Suppressor macrophage treated with lipopolysaccharide for 1 hour (primary cell): ENCODE measurements around the gene ALDH16A1.
"Not testable (repeated sequence)": the region's sequence is repeated elsewhere in the genome, so short reads cannot be mapped to it uniquely, and the experiment has no call there.

Experiments used
- DNase-seq, 3 donors: peaks; one replicate each; pipeline ENCODE4 v3.0.0-alpha.2; 2020 to 2022

Gene ALDH16A1

DNA sequence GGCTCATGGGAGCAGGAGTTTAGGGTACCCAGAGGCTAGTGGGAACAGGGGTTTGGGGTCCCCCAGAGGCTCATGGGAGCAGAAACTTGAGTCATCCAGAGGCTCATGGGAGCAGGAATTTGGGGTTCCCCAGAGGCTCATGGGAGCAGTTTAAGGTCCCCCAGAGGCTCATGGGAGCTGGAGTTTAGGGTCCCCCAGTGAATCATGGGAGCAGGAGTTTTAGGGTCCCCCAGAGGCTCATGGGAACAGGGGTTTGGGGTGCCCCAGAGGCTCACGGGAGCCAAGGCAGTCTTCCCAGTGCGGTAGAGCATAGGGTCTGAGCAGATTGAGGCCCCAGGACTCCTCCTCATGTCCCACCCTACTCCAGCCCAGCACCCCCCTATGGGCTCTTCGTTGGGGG lies 12.3 kb downstream of the ALDH16A1 start:
- DNase-seq = no peak

DNA sequence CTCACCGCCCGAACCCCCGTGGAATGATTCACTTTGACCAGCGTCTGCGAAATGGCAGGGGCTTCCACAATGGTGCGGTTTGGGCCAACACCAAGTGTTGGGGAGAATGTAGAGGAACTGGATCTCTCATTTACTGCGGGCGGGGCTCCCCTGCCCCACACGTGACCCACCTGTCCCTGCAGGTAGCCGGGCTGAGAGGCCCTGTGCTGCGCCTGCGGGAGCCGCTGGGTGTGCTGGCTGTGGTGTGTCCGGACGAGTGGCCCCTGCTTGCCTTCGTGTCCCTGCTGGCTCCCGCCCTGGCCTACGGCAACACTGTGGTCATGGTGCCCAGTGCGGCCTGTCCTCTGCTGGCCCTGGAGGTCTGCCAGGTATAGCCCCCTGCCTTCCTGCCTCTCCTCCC lies 15.2 kb downstream of the ALDH16A1 start:
- DNase-seq = no peak

DNA sequence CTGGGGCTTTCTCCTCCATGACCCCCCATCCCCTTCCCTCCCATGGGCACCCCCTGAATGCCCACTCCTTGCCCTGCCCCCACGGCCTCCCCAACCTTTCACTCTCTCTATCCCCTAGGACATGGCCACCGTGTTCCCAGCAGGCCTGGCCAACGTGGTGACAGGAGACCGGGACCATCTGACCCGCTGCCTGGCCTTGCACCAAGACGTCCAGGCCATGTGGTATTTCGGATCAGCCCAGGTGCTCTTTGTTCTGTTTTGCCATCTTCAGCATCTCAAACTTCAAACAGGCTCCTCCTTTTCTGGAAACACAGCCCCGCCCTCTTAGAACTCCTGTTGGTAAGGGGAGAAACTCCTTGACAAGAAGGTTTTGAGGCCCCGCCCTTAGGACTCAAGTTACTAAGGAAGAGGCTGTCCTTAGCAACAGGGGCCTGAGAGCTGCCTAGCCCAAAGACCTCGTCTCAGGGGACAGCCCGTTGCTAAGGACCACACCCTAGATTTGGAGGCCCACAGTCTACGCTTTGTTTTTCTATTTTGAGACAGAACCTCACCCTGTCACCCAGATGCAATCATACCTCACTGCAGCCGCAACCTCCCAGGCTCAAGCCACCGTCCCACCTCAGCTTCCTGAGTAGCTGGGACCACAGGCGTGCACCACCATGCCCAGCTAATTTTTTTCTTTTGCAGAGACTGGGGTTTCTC lies 15.9 kb downstream of the ALDH16A1 start:
- DNase-seq = peak in 2 of 3 donors; percentile 20 to 24

GRCh38 chr19:49469828-49470614 lies 17.0 kb downstream of the ALDH16A1 start:
- DNase-seq = peak; percentile 82 to 91 (median 86)

DNA sequence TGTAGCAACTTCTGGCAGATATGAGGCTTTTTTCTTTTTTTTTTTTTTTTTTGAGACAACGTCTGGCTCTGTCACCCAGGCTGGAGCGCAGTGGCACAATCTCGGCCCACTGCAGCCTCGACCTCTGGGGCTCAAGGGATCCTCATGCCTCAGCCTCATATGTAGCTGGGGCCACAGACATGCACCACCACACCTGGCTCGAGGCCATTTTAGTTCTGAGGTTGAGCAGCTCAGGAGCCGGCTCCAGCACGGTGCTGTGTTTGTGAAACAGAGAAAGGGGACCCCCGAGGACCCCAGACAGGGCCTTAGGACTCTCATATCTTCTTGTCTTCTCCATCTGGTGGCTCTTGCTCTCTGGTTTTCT lies 17.6 kb downstream of the ALDH16A1 start:
- DNase-seq = no peak

- no peak for DNase-seq
Observed at GRCh38 chr19:49472936-49473335, 19.9 kb downstream of the ALDH16A1 start.

DNA sequence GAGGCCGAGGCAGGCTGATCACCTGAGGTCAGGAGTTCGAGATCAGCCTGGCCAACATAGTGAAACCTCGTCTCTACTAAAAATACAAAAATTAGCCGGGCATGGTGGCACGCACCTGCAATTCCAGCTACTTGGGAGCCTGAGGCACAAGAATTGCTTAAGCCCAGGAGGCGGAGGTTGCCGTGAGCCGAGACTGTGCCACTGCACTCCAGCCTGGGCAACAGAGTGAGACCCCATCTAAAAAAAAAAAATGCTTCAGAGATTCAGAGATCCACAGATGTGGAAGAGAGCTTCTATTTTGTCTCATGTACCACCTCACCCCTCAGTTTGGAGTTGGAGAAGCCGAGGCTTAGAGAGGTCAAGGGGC lies 20.5 kb downstream of the ALDH16A1 start:
- DNase-seq = not testable (repeated sequence)

GRCh38 chr19:49473868-49474541 lies 21.0 kb downstream of the ALDH16A1 start, which contains the start of gene FLT3LG:
FLT3LG (plus strand) TSS chr19:49474215; CDS start chr19:49474640, 425 bp downstream.
- DNase-seq = peak; percentile 85 to 92 (median 86)

- DNase-seq = no peak
Observed at GRCh38 chr19:49474542-49474924, 21.5 kb downstream of the ALDH16A1 start.

DNA sequence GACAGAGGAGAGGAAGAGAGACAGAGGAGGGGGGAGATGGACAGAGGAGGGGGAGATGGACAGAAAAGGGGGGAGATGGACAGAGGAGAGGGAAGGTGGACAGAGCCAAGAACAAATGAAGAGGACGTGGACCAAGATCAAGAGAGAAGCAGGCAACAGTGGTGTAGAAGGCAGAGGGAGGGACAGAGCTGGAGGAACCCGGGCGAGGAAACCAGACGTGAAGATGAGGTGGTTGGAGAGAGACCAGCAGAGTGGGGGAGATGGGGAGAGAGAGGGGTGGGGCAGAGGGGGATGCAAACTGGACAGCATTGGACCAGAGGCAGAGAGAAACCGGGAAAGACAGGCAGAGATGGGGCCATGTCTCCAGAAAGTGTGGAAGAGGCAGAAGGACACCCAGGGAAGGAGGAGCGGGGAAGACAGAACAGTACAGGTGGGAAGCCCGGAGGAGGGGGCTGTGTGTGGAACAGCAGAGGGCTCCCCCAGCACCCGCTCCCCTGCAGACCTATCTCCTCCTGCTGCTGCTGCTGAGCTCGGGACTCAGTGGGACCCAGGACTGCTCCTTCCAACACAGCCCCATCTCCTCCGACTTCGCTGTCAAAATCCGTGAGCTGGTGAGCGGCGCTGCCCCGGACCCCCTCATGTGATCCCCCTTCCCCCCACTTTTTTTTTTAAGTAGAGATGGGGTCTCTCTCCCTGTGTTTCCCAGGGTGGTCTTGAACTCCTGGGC lies 22.3 kb downstream of the ALDH16A1 start:
- DNase-seq = no peak

DNA sequence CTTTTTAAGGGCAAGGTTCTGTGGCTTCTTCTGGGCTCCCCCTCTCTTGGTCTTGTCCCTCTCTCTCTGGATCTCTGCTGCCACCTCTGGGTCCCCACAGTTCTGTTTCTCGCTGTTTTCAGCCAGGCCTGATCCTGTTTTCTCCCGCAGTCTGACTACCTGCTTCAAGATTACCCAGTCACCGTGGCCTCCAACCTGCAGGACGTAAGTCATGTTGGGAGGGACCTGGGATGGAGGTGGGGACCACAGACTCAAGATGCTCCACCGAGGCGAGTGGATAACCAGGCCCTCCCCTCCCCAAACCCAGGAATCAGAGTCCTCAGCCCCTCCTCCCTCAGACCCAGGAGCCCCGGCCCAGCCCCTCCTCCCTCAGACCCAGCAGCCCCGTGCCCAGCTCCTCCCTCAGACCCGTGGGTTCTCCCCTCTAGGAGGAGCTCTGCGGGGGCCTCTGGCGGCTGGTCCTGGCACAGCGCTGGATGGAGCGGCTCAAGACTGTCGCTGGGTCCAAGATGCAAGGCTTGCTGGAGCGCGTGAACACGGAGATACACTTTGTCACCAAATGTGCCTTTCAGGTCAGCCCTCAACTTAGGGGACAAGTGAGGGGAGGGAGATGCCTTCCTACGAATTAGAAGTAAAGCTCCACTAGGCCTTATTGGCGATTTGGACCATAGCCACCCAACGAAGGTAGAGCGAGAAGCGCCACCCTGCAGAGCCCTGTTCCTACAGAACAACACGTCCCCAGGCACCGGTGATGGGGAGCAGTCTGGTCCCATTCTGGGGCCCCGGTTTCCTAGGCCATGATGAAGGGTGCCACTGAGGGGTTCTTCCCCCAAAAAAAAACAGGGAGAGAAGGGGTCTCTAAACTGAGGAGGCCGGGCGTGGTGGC lies 23.2 kb downstream of the ALDH16A1 start:
- DNase-seq = peak; percentile 46 to 69 (median 53)

GRCh38 chr19:49479975-49480628 lies 27.1 kb downstream of the ALDH16A1 start:
- DNase-seq = no peak

DNA sequence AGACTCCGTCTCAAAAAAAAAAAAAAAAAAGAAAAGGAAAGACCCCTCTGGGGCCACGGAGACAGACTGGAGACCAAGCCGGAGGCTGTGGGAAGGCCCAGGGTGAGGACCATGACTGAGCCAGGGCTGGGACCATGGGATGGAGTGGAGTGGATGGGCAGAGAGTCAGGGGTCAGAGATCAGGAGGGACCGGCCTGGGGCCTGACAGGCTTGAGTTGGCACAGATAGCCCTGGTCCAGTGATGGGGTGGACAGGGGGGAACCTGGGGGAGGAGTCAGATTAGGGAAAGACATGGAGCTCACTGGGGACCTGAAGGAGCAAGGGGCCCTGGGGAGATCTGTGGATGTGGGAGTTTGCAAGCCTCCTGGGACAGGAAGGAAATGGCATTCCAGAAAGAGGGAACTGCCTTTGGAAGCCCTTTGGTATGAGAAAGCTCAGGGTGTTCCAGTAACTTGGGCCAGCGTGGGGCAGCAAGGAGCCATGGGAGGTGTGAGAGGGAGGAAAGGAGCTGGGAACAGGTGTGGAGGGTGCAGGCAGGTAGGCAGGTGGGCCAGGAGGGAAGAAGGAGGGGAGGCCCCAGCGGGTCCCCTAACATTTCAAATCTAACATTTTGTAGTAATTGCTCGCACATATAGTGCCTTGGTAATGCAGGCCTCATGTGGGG lies 28.1 kb downstream of the ALDH16A1 start:
- DNase-seq = no peak

- no peak for DNase-seq
Observed at GRCh38 chr19:49486232-49486631, 33.2 kb downstream of the ALDH16A1 start.

DNA sequence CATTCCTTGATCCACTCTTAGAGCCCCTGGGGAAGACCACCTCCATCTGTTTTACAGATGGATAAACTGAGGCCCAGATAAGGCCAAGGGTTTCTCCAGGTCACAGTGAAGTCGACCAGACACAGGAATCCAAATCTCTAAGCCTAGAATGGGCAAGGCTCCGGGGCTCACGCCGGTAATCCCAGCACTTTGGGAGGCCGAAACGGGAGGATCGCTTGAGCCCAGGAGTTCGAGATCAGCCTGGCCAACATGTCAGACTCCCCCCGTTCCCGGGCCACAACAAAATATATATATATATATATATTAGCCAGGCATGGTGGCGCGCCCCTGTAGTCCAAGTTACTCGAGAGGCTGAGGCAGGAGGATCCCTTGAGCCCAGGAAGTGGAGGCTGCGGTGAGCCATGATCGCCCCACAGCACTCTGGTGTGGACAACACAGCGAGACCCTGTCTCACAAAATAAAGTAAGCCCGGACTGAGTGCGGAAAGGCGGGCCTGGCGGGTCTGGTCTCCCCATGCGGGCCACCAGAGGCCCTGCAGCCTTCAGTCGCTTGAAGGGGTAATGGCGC lies 33.8 kb downstream of the ALDH16A1 start:
- no peak for DNase-seq

DNA sequence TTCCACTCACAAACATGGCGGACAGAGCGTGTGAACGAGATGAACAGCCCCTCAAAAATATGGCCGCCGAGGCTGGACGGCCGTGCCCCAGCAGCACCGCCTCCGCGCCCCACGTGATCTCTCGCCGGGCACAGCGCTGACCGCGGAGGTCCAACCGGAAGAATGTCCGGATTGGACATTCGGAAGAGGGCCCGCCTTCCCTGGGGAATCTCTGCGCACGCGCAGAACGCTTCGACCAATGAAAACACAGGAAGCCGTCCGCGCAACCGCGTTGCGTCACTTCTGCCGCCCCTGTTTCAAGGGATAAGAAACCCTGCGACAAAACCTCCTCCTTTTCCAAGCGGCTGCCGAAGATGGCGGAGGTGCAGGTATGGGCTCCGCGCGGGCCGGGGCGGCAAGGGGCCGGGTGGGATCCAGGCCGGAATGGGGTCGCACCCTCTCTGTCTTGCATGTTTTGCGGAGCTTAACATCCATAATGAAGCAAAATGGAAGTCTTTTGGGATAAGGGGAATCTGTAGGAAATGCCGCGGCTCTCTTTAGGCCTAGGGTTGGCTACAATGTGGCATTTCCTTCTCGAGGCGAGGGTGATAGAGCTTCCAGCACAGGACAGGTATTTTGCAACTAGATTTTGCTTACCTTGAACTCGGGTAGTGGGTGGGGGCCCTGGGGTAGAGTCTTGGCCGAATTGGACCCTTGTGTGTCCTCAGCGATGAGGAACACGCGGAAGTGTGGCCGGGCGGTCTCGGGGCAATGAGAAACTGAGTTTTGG lies 34.4 kb downstream of the ALDH16A1 start, which contains the start of gene RPL13A:
Gene RPL13A (plus strand): TSS at position 332 of the 769 bp plus-strand sequence. CDS start 22 bp downstream, at position 354.
- peak; percentile 100 for DNase-seq

- DNase-seq = no peak
Observed at GRCh38 chr19:49488046-49488862, 35.2 kb downstream of the ALDH16A1 start.

- no peak for DNase-seq
Observed at GRCh38 chr19:49488863-49489537, 36.0 kb downstream of the ALDH16A1 start.
